GM19025 (cell line): ENCODE measurements around the gene GREM1.

Experiments
- ATAC-seq: cut with Tn5 transposase; IDR thresholded peaks from one replicate; pipeline ENCODE4 v1.9.1; 2021; ENCODE audit warnings: mild to moderate bottlenecking, low read depth, moderate library complexity; ENCODE audit not compliant: unreplicated experiment

The GREM1 gene

GRCh38 chr15:32729700-32730395 lies 12.0 kb downstream of the GREM1 start:
- ATAC-seq = no peak

DNA sequence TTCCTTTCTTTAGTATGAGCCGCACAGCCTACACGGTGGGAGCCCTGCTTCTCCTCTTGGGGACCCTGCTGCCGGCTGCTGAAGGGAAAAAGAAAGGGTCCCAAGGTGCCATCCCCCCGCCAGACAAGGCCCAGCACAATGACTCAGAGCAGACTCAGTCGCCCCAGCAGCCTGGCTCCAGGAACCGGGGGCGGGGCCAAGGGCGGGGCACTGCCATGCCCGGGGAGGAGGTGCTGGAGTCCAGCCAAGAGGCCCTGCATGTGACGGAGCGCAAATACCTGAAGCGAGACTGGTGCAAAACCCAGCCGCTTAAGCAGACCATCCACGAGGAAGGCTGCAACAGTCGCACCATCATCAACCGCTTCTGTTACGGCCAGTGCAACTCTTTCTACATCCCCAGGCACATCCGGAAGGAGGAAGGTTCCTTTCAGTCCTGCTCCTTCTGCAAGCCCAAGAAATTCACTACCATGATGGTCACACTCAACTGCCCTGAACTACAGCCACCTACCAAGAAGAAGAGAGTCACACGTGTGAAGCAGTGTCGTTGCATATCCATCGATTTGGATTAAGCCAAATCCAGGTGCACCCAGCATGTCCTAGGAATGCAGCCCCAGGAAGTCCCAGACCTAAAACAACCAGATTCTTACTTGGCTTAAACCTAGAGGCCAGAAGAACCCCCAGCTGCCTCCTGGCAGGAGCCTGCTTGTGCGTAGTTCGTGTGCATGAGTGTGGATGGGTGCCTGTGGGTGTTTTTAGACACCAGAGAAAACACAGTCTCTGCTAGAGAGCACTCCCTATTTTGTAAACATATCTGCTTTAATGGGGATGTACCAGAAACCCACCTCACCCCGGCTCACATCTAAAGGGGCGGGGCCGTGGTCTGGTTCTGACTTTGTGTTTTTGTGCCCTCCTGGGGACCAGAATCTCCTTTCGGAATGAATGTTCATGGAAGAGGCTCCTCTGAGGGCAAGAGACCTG lies 13.2 kb downstream of the GREM1 start:
- no peak for ATAC-seq

GRCh38 chr15:32732574-32733157 lies 14.9 kb downstream of the GREM1 start:
- no peak for ATAC-seq

- no peak for ATAC-seq
Observed at GRCh38 chr15:32733281-32733680, 15.5 kb downstream of the GREM1 start.

- no peak for ATAC-seq
Observed at GRCh38 chr15:32735989-32736700, 18.3 kb downstream of the GREM1 start.

GRCh38 chr15:32736701-32737061 lies 18.9 kb downstream of the GREM1 start:
- ATAC-seq = no peak

DNA sequence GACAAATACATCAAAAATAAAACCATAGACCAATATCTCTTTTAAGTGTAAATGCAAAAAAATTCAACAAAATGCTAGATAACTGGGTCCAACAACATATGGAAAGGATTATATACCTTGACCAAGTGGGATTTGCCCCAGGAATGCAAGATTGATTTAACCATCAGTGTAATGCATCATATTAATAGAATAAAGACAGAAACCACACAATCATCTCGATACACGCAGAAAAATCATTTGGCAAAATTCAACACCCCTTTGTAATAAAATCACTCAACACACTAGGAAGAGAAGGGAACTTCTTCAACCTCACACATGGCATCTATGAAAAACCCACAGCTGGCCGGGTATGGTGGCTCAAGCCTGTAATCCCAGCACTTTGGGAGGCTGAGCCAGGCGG lies 19.5 kb downstream of the GREM1 start:
- no peak for ATAC-seq

- no peak for ATAC-seq
Observed at GRCh38 chr15:32738666-32739065, 20.9 kb downstream of the GREM1 start.

- ATAC-seq = no peak
Observed at GRCh38 chr15:32739522-32740063, 21.8 kb downstream of the GREM1 start.

DNA sequence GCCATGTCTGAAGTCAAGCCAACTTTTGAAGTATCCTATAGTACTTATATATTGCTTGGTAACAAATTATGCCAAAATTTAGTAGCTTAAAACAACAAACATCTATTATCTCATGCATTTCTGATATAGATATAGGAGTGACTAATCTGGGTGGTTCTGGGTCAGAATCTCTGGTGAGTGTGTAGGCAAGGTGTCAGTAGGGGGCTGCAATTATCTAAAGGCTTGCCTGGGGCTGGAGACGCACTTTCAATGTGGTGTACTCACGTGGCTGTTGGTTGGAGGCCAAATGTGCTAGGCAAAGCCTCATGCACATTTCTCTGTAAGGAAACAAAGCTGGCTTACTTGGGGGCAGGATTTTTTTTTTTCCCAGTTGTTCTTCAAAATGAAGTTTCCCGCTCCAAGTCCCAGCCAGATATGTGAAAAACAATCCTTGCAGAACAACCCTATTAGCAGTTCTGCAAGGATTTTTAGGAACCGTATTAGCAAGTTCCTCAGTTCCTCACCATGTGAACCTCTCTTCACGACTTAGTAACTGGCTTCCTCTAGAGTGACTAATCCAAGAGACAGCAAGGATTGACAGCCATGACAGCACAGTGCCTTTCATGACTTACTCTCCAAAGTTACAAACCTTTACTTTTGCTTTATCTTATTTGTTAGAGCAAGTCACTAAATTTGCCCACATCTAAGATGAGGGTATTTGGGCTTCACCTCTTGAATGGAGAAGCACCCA lies 25.8 kb downstream of the GREM1 start:
- ATAC-seq = no peak

DNA sequence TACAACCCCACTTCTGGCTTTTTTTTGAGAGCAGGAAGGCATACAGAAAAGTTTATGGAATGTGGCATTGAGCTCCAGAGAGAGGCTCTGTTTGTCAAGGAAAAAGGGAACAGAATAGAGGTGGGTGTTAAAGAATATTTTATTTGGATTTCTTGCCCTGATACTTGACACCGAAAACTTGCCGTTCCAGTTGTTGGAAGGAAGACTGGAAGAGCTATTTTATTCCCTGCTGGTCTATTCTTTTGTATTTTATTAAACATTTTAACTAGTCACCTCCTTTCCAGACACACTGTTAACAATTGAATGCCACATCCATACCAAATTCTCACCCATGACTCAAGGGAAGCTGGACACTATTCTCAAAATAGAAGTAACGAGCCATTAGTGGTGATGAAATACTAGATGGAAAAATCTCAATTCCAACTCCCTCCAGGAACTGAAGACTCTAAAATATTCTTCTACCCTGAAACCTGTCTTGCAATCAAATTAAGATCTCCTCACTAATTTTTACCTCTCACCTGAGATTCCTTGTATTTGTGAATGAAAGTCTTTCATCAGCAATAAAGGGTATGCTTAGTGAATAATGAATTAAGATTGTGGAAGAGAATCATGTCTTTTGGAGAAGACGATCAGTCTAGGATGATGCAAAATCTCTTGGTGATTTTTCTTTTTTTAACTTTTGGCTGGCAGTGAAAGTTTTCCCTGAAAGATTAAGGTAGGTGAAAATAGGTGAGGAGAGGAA lies 28.5 kb downstream of the GREM1 start:
- no peak for ATAC-seq

DNA sequence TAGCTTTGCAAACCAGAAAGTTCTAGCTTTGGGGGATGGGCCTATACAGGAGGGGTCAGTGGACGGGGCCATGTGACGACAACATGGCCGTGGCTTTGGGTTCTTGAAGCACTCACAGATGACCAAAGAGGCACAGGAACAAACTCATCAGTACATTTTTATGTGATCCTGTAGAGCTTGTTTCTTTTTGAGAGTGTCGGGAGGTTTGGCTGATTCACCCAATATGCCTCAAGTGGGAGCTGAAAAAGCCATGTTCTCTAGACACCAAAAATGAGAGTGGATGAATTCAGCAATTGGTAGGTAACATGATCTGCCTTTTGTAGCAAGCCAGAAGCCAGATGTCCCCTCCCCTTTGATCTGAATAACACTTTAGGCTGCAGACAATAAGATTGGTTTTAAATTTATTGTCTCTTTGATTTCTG lies 30.1 kb downstream of the GREM1 start:
- no peak for ATAC-seq

- ATAC-seq = no peak
Observed at GRCh38 chr15:32750979-32751378, 33.2 kb downstream of the GREM1 start.

GRCh38 chr15:32757426-32757825 lies 39.6 kb downstream of the GREM1 start:
- no peak for ATAC-seq

- no peak for ATAC-seq
Observed at GRCh38 chr15:32763295-32763694, 45.5 kb downstream of the GREM1 start.

GRCh38 chr15:32765236-32765635 lies 47.4 kb downstream of the GREM1 start:
- no peak for ATAC-seq

GRCh38 chr15:32766101-32766500 lies 48.3 kb downstream of the GREM1 start:
- no peak for ATAC-seq

DNA sequence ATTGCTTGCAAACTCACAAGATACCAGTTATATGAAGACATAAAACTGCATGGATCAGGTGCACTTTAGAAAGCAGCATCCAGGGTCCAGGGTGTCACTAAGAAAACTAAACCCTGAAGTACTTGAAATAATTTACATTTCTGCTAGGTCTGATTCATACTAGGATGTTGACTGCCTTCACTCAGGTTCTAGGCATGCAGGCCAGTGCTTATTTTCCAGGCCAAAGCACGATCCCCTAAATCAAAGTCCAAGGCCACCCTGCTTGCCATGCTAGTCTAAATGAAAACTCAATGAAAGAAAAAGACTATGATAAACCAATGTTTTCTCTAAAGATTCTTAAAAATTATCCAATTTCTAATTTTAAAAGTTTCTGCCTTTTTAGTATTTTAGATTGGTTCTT lies 49.4 kb downstream of the GREM1 start:
- no peak for ATAC-seq

GRCh38 chr15:32774022-32774421 lies 56.2 kb downstream of the GREM1 start:
- no peak for ATAC-seq
